ENCODE data around the gene DIPK1C.

DIPK1C gene

GRCh38 chr18:74486119-74486849 is 29.2 kb upstream of the DIPK1C start:
- Histone ChIP-seq H3K4me1 (ENCODE audit: control insufficient read depth, low read length) (no peaks in the 10 kb centered on the region), H3K79me2 (ENCODE audit: control insufficient read depth, low read length) (no peaks in the 10 kb centered on the region), H3K9me3 (ENCODE audit: control insufficient read depth, insufficient read depth, low read length) (no peaks in the 10 kb centered on the region), H3K27me3 (ENCODE audit: control insufficient read depth, low read length) (peaks cover 14% of the 10 kb centered on the region), H3K36me3 (ENCODE audit: control insufficient read depth, low read length) (no peaks in the 10 kb centered on the region), H3K27ac (ENCODE audit: low read depth, low read length) (no peak overlapping the region), H3K9me2 (replicated peaks; ENCODE audit: control insufficient read depth, low read length) (no peaks in the 10 kb centered on the region), H3K4me3 (ENCODE audit: low read length) (no peak overlapping the region), H3F3A (ENCODE audit: control insufficient read depth, insufficient read depth) (no peaks in the 10 kb centered on the region), H3K4me2 (ENCODE audit: low read length) (no peak overlapping the region), H4K20me1 (ENCODE audit: control insufficient read depth, insufficient read depth, low read depth, low read length) (no peaks in the 10 kb centered on the region)
- TF ChIP-seq CTCF (IDR thresholded peaks at IDR 0.05; ENCODE audit: low read depth, low read length, poor library complexity, severe bottlenecking) (no peak), EZH2phosphoT487 (IDR thresholded peaks at IDR 0.05; ENCODE audit: borderline replicate concordance, low read length) (no peak)

GRCh38 chr18:74482697-74483096 is 25.6 kb upstream of the DIPK1C start:
- TF ChIP-seq CTCF (IDR thresholded peaks at IDR 0.05; ENCODE audit: low read depth, low read length, poor library complexity, severe bottlenecking) (no peak), EZH2phosphoT487 (IDR thresholded peaks at IDR 0.05; ENCODE audit: borderline replicate concordance, low read length) (no peak)
- Histone ChIP-seq H3K79me2 (ENCODE audit: control insufficient read depth, low read length) (no peaks in the 10 kb centered on the region), H3K9me3 (ENCODE audit: control insufficient read depth, insufficient read depth, low read length) (no peaks in the 10 kb centered on the region), H3K9me2 (replicated peaks; ENCODE audit: control insufficient read depth, low read length) (no peaks in the 10 kb centered on the region), H3F3A (ENCODE audit: control insufficient read depth, insufficient read depth) (no peaks in the 10 kb centered on the region), H3K4me3 (ENCODE audit: low read length) (no peak overlapping the region), H3K4me1 (ENCODE audit: control insufficient read depth, low read length) (no peaks in the 10 kb centered on the region), H4K20me1 (ENCODE audit: control insufficient read depth, insufficient read depth, low read depth, low read length) (no peaks in the 10 kb centered on the region), H3K27me3 (ENCODE audit: control insufficient read depth, low read length) (peaks cover 5% of the 10 kb centered on the region; the same call in 1 of the 2 replicates), H3K36me3 (ENCODE audit: control insufficient read depth, low read length) (no peaks in the 10 kb centered on the region), H3K27ac (ENCODE audit: low read depth, low read length) (no peak overlapping the region), H3K4me2 (ENCODE audit: low read length) (no peak overlapping the region)

- no peaks in the 10 kb centered on the region for H4K20me1 ChIP-seq (ENCODE audit: control insufficient read depth, insufficient read depth, low read depth, low read length)
- no peak overlapping the region for H3K4me2 ChIP-seq (ENCODE audit: low read length)
- H3F3A ChIP-seq (ENCODE audit: control insufficient read depth, insufficient read depth), result no peaks in the 10 kb centered on the region
- no peaks in the 10 kb centered on the region for H3K36me3 ChIP-seq (ENCODE audit: control insufficient read depth, low read length)
- H3K4me3 ChIP-seq (ENCODE audit: low read length), result no peak overlapping the region
- H3K9me3 ChIP-seq (ENCODE audit: control insufficient read depth, insufficient read depth, low read length), result no peaks in the 10 kb centered on the region
- no peaks in the 10 kb centered on the region for H3K27me3 ChIP-seq (ENCODE audit: control insufficient read depth, low read length)
- no peak for TF ChIP-seq EZH2phosphoT487 (IDR thresholded peaks at IDR 0.05; ENCODE audit: borderline replicate concordance, low read length)
- no peak for TF ChIP-seq CTCF (IDR thresholded peaks at IDR 0.05; ENCODE audit: low read depth, low read length, poor library complexity, severe bottlenecking)
- no peaks in the 10 kb centered on the region for H3K9me2 ChIP-seq (replicated peaks; ENCODE audit: control insufficient read depth, low read length)
- no peaks in the 10 kb centered on the region for H3K79me2 ChIP-seq (ENCODE audit: control insufficient read depth, low read length)
- no peak overlapping the region for H3K27ac ChIP-seq (ENCODE audit: low read depth, low read length)
- H3K4me1 ChIP-seq (ENCODE audit: control insufficient read depth, low read length), result no peaks in the 10 kb centered on the region
Measured at GRCh38 chr18:74480149-74480651, 23.1 kb upstream of the DIPK1C start.

Data from DOHH2 (cell line).